AG04450 (cell line): ENCODE results near the gene ARHGAP9. TPM values are rescaled to one million over a fixed set of nuclear protein-coding genes. Genes with fewer than 3 reads are reported as not detected.
"Not testable (repeated sequence)": the region's sequence is repeated elsewhere in the genome, so short reads cannot be mapped to it uniquely, and the experiment has no call there.

Experiments used
- CTCF ChIA-PET: fragments of 300-600, 350-600 bp; formaldehyde crosslinking; extraction: SDS; loops from one replicate; lab custom pipeline; 2022; ENCODE audit warnings: antibody characterized with exemption, inconsistent platforms; lab: Charles Lee
- POLR2A ChIA-PET: fragments of 350-600 bp; formaldehyde crosslinking; extraction: SDS; loops from one replicate; lab custom pipeline; 2021; ENCODE audit warnings: antibody characterized with exemption, inconsistent platforms; lab: Yijun Ruan, JAX
- DNase-seq: peaks from one replicate; pipeline ENCODE4 v3.0.0-alpha.2; 2011; ENCODE audit warnings: low read depth, low spot score
- H3K27ac ChIP-seq: one replicate; pipeline ENCODE4 v1.5.1; 2012; ENCODE audit warnings: low read depth, low read length, control low read depth
- H3K27me3 ChIP-seq: one replicate; pipeline ENCODE4 v1.6.0; 2012; ENCODE audit warnings: low read length; ENCODE audit not compliant: control insufficient read depth, insufficient read depth
- H3K4me3 ChIP-seq: 2 replicates; pipeline ENCODE4 v1.5.1; 2011; ENCODE audit warnings: mild to moderate bottlenecking, low read depth, low read length, control low read depth
- H3K9me3 ChIP-seq: 2 replicates; pipeline ENCODE4 v1.5.1; 2012; ENCODE audit warnings: low read length; ENCODE audit not compliant: control insufficient read depth, insufficient read depth
- polyA plus RNA-seq: library from polyadenylated mRNA; depleted of rRNA; stranded (reverse); fragments of >200 nt; gene quantifications from 2 replicates; pipeline ENCODE4 v1.2.3, GENCODE V29; 2011
- TF ChIP-seq, protein P1 (sequence below): IDR thresholded peaks from 2 replicates; pipeline ENCODE4 v1.5.1; 2011; ENCODE audit warnings: low read depth, low read length, control low read depth, inconsistent platforms

Gene ARHGAP9
- polyA plus RNA-seq, 1 experiment = 1.2 TPM

DNA sequence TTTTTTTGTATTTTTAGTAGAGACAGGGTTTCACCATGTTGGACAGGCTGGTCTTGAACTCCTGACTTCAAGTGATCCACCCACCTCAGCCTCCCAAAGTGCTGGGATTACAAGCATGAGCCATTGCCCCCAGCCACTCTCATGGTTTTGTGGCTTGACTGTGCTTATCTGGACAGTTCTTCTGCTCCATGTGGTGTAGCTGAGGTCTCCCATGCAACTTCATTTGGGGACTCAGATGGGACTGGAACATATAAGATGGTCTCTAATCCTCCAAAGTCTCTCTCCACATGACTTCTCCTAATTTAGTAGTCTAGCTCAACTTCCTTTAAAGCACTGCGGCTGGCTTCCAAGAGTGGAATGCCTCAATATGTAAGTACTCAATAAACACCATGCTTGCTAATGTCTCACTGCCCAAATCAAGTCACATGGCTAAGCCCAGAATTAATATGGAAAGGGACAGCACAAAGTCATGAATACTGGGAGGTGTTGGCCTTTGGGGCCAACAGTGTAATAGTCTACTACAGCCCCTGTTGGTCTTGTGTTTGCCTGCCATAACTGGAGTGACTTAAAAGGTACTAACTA lies 37.7 kb downstream of the ARHGAP9 start:
- CTCF ChIA-PET = interaction anchor here (1.3 kb wide), 1 partner anchor 11 kb away, joined by 6 read pairs; no protein-coding TSS in a partner anchor
- Histone ChIP-seq H3K9me3 (no peaks in the 10 kb centered on the region), H3K27ac (no peak overlapping the region), H3K4me3 (no peak overlapping the region), H3K27me3 (no peaks in the 10 kb centered on the region)
- POLR2A ChIA-PET = interaction anchor here (0.6 kb wide), 1 partner anchor 1194 kb away, joined by 4 read pairs; no protein-coding TSS in a partner anchor
- TF ChIP-seq, protein P1, sequence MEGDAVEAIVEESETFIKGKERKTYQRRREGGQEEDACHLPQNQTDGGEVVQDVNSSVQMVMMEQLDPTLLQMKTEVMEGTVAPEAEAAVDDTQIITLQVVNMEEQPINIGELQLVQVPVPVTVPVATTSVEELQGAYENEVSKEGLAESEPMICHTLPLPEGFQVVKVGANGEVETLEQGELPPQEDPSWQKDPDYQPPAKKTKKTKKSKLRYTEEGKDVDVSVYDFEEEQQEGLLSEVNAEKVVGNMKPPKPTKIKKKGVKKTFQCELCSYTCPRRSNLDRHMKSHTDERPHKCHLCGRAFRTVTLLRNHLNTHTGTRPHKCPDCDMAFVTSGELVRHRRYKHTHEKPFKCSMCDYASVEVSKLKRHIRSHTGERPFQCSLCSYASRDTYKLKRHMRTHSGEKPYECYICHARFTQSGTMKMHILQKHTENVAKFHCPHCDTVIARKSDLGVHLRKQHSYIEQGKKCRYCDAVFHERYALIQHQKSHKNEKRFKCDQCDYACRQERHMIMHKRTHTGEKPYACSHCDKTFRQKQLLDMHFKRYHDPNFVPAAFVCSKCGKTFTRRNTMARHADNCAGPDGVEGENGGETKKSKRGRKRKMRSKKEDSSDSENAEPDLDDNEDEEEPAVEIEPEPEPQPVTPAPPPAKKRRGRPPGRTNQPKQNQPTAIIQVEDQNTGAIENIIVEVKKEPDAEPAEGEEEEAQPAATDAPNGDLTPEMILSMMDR = no peak
- no peak for DNase-seq

DNA sequence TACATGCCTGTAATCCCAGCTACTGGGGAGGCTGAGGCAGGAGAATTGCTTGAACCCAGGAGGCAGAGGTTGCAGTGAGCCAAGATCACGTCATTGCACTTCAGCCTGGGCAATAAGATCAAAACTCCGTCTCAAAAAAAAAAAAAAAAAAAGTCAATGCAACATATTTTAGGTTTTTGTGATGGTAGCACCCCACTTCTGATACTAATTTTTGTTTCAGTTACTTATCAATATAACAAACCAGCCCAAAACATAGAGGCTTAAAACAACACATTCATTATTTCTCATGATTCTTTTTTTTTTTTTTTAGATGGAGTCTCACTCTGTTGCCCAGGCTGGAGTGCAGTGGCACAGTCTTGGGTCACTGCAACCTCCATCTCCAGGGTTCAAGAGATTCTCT lies 38.3 kb downstream of the ARHGAP9 start:
- not testable (repeated sequence) for H3K9me3 ChIP-seq, H3K4me3 ChIP-seq, H3K27ac ChIP-seq, H3K27me3 ChIP-seq, DNase-seq
- ChIA-PET POLR2A (interaction anchor here (0.6 kb wide), 1 partner anchor 1193 kb away, joined by 4 read pairs; no protein-coding TSS in a partner anchor), CTCF (interaction anchor here (1.8 kb wide), 1 partner anchor 11 kb away, joined by 5 read pairs; no protein-coding TSS in a partner anchor)

DNA sequence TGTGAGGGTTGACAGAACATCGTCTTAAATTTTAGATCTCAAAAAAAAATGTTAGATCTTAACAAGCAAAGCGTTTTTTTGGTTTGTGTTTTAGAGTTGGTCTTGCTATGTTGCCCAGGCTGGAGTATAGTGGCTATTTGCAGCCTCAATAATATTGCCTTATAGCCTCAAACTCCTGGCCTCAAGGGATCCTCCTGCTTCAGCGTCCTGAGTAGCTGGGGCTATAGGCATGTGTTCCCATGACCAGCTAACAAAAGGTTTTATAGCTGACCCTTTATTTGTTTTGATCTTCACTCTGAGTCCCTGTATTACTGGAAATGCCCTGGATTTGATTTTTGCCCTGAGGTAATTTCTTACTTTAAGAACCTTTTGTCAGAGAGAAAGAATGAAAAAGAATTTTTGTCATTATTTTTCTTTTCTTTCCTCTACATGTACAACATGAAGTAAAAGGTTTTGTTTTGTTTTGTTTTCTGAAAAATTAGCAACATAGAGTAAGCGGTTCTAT lies 39.9 kb downstream of the ARHGAP9 start:
- ChIA-PET POLR2A (no interaction called here), CTCF (interaction anchor here (1.8 kb wide), 1 partner anchor 13 kb away, joined by 5 read pairs; no protein-coding TSS in a partner anchor)
- Histone ChIP-seq H3K9me3 (no peaks in the 10 kb centered on the region), H3K4me3 (no peak overlapping the region), H3K27me3 (no peaks in the 10 kb centered on the region), H3K27ac (no peak overlapping the region)
- no peak for DNase-seq
- TF ChIP-seq, protein P1 = no peak

DNA sequence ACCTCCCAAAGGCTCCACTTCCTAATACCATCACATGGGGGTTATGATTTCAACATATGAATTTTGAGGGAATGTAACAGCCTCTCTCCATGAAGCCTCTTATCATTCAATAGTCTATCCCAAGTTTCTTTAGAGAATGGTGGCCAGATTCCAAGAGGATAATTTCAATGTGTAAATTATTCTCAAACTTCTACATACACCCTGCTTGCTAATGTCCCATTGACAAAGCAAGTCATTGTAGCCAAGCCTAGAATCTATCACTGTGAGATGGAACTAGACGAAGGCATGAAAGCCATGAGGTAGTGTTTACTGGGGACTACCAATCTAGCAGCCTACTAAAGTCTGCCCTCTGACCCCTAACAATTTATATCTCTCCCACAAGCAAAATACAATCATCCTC lies 41.3 kb downstream of the ARHGAP9 start:
- DNase-seq = no peak
- TF ChIP-seq, protein P1 = no peak
- no peaks in the 10 kb centered on the region for H3K27me3 ChIP-seq
- H3K27ac ChIP-seq = no peak overlapping the region
- H3K4me3 ChIP-seq = no peak overlapping the region
- POLR2A ChIA-PET = interaction anchor here (0.7 kb wide), 1 partner anchor 13 kb away, joined by 3 read pairs; no protein-coding TSS in a partner anchor
- H3K9me3 ChIP-seq = no peaks in the 10 kb centered on the region
- CTCF ChIA-PET = interaction anchor here (0.9 kb wide), 1 partner anchor 18 kb away, joined by 3 read pairs; no protein-coding TSS in a partner anchor

DNA sequence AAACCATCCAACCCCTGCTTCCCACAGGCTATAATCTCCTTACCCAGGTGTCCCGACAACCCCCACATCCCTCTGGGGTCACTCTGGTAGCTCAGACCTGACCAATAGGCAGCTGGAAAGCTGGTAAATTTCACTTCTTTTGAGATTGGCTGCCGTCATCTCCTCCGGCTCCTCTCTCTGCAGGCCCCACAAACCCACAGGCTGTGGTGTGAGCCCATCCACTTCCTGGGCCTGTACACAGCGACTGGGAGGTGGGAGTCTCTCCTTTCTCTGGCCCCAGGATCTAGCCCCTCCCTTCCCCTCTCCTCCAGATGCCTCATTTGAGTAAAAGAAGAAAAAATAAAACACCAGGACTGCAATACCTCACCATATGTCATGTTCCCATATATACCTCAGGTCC lies 44.4 kb downstream of the ARHGAP9 start:
- POLR2A ChIA-PET = no interaction called here
- no peaks in the 10 kb centered on the region for H3K9me3 ChIP-seq
- DNase-seq = no peak
- H3K27ac ChIP-seq = no peak overlapping the region
- H3K4me3 ChIP-seq = no peak overlapping the region
- TF ChIP-seq, protein P1 = no peak
- no peaks in the 10 kb centered on the region for H3K27me3 ChIP-seq
- CTCF ChIA-PET = interaction anchor here (1.3 kb wide), 1 partner anchor 18 kb away, joined by 5 read pairs; no protein-coding TSS in a partner anchor
